Vagina (tissue), 2 donors: ENCODE results near the gene MUCL3. TPM values are rescaled to one million over a fixed set of nuclear protein-coding genes. Genes with fewer than 3 reads are reported as not detected.
"Not testable (repeated sequence)": the region's sequence is repeated elsewhere in the genome, so short reads cannot be mapped to it uniquely, and the experiment has no call there.

Source experiments
- DNase-seq, 2 donors: peaks; one replicate each; pipeline ENCODE4 v3.0.0-alpha.2; 2017; ENCODE audit errors: extremely low spot score in 2 of 2
- H3K27ac ChIP-seq: fragments of 200-600 bp; sonication (generic); one replicate; pipeline ENCODE4 v1.5.1; 2019
- H3K27me3 ChIP-seq: fragments of 200-600 bp; sonication (generic); one replicate; pipeline ENCODE4 v1.5.1; 2019
- H3K36me3 ChIP-seq, 2 donors: fragments of 200-600 bp; sonication (generic); one replicate each; pipeline ENCODE4 v1.5.1; 2017 to 2019
- H3K4me1 ChIP-seq: fragments of 200-600 bp; sonication (generic); one replicate; pipeline ENCODE4 v1.5.1; 2019
- H3K4me3 ChIP-seq, 2 donors: fragments of 200-600 bp; sonication (generic); 1 replicate in 1 of 2; 2 replicates in 1 of 2; pipeline ENCODE4 v1.5.1; 2016 to 2019
- H3K9me3 ChIP-seq: fragments of 200-600 bp; sonication (generic); one replicate; pipeline ENCODE4 v1.5.1; 2019
- CTCF ChIP-seq, 3 experiments: fragments of 450-650 bp in 2 of 3; fragments of 200-600 bp in 1 of 3; sonication (generic) in 1 of 3; IDR thresholded peaks; one replicate each; pipeline ENCODE4 v1.5.1; 2017 to 2019; ENCODE audit warnings: antibody characterized with exemption in 3 of 3, mild to moderate bottlenecking in 2 of 3, moderate library complexity in 2 of 3
- POLR2A ChIP-seq, 2 donors: fragments of 450-650 bp; IDR thresholded peaks; one replicate each; pipeline ENCODE4 v1.6.1; 2017; ENCODE audit warnings: antibody characterized with exemption in 2 of 2, mild to moderate bottlenecking in 2 of 2, moderate library complexity in 2 of 2
- POLR2AphosphoS5 ChIP-seq, 2 donors: sonication (generic); formaldehyde crosslinking; IDR thresholded peaks; one replicate each; pipeline ENCODE4 v1.9.0; 2017; ENCODE audit warnings: antibody characterized with exemption in 2 of 2, mild to moderate bottlenecking in 2 of 2, low read depth in 1 of 2; ENCODE audit not compliant: insufficient read depth in 1 of 2
- intact Hi-C: fragments of 100-400 bp; cut with DNase I; formaldehyde crosslinking; loops from one replicate; pipeline ENCODE4 v1.15.1; 2023
- total RNA-seq: library from RNA; depleted of rRNA; stranded (reverse); fragments of >200 nt; gene quantifications from one replicate; pipeline ENCODE4 v1.2.3, GENCODE V29; 2016

MUCL3 gene
- total RNA-seq, 1 donor from 2014 or later: 0.49 TPM

GRCh38 chr6:30926644-30927043 lies 14.1 kb upstream of the MUCL3 start:
- DNase-seq: no peak
- Histone ChIP-seq H3K4me1 (no peaks in the 10 kb centered on the region), H3K36me3 (peaks cover 0 to 40% of the 10 kb centered on the region in 2 donors), H3K4me3 (no peak overlapping the region), H3K27ac (peak overlapping the region; percentile 23), H3K9me3 (no peaks in the 10 kb centered on the region), H3K27me3 (no peaks in the 10 kb centered on the region)
- TF ChIP-seq POLR2AphosphoS5 (IDR thresholded peaks at IDR 0.05; ENCODE audit: insufficient read depth in 1 of 2, low read depth in 1 of 2): peak in 1 of 2 donors; percentile 8
- TF ChIP-seq CTCF (IDR thresholded peaks at IDR 0.05): no peak
- intact Hi-C loops: no loop called here

- H3K9me3 ChIP-seq, H3K4me3 ChIP-seq, H3K27ac ChIP-seq, intact Hi-C loops, H3K4me1 ChIP-seq, H3K27me3 ChIP-seq, DNase-seq: not testable (repeated sequence)
- peak in 1 of 2 donors; percentile 5 for TF ChIP-seq POLR2AphosphoS5 (IDR thresholded peaks at IDR 0.05; ENCODE audit: insufficient read depth in 1 of 2, low read depth in 1 of 2)
- peaks cover 0 to 36% of the 10 kb centered on the region in 2 donors for H3K36me3 ChIP-seq
Measured at GRCh38 chr6:30927080-30927479, 13.7 kb upstream of the MUCL3 start.

- no peak overlapping the region for H3K4me3 ChIP-seq
- DNase-seq: no peak
- H3K4me1 ChIP-seq: no peaks in the 10 kb centered on the region
- H3K27ac ChIP-seq: no peak overlapping the region
- H3K36me3 ChIP-seq: peaks cover 0 to 22% of the 10 kb centered on the region in 2 donors
- no peaks in the 10 kb centered on the region for H3K9me3 ChIP-seq
- no peak for TF ChIP-seq CTCF (IDR thresholded peaks at IDR 0.05)
- no peak for TF ChIP-seq POLR2A (IDR thresholded peaks at IDR 0.05)
- TF ChIP-seq POLR2AphosphoS5 (IDR thresholded peaks at IDR 0.05; ENCODE audit: insufficient read depth in 1 of 2, low read depth in 1 of 2): no peak
- H3K27me3 ChIP-seq: no peaks in the 10 kb centered on the region
- intact Hi-C loops: no loop called here
Measured at GRCh38 chr6:30928677-30929076, 12.1 kb upstream of the MUCL3 start.

- Histone ChIP-seq H3K9me3 (no peaks in the 10 kb centered on the region), H3K4me1 (no peaks in the 10 kb centered on the region), H3K27ac (no peak overlapping the region), H3K27me3 (no peaks in the 10 kb centered on the region), H3K36me3 (peaks cover 0 to 12% of the 10 kb centered on the region in 2 donors), H3K4me3 (no peak overlapping the region)
- TF ChIP-seq POLR2AphosphoS5 (IDR thresholded peaks at IDR 0.05; ENCODE audit: insufficient read depth in 1 of 2, low read depth in 1 of 2) (no peak), POLR2A (IDR thresholded peaks at IDR 0.05) (no peak), CTCF (IDR thresholded peaks at IDR 0.05) (no peak)
- intact Hi-C loops: no loop called here
- DNase-seq: no peak
Measured at GRCh38 chr6:30930506-30930905, 10.3 kb upstream of the MUCL3 start.

GRCh38 chr6:30931272-30931671 lies 9.5 kb upstream of the MUCL3 start:
- no peak overlapping the region for H3K27ac ChIP-seq
- intact Hi-C loops: no loop called here
- no peak overlapping the region for H3K4me3 ChIP-seq
- H3K4me1 ChIP-seq: no peaks in the 10 kb centered on the region
- H3K9me3 ChIP-seq: no peaks in the 10 kb centered on the region
- no peaks in the 10 kb centered on the region for H3K27me3 ChIP-seq
- TF ChIP-seq POLR2AphosphoS5 (IDR thresholded peaks at IDR 0.05; ENCODE audit: insufficient read depth in 1 of 2, low read depth in 1 of 2): no peak
- TF ChIP-seq CTCF (IDR thresholded peaks at IDR 0.05): no peak
- no peak for TF ChIP-seq POLR2A (IDR thresholded peaks at IDR 0.05)
- peaks cover 0 to 4% of the 10 kb centered on the region in 2 donors for H3K36me3 ChIP-seq
- DNase-seq: no peak
